Measurements from ENCODE around the gene TUT4. TPM values are rescaled to one million over a fixed set of nuclear protein-coding genes. Genes with fewer than 3 reads are reported as not detected.
"Not testable (repeated sequence)": the region's sequence is repeated elsewhere in the genome, so short reads cannot be mapped to it uniquely, and the experiment has no call there.

TUT4 gene
- total RNA-seq, 4 donors from 2014 or later, result 22.1 to 212 (median 50.0) TPM

- no peaks in the 10 kb centered on the region for H3K9me3 ChIP-seq
- no peaks in the 10 kb centered on the region for H3K36me3 ChIP-seq
- H3K4me3 ChIP-seq, result no peak overlapping the region
- no peak for TF ChIP-seq POLR2A (IDR thresholded peaks at IDR 0.05)
- no peak for TF ChIP-seq CTCF (IDR thresholded peaks at IDR 0.05)
- H3K27me3 ChIP-seq, result no peaks in the 10 kb centered on the region
- DNase-seq, result no peak
- no peak overlapping the region for H3K27ac ChIP-seq
- H3K4me1 ChIP-seq, result no peaks in the 10 kb centered on the region
These were observed 27.4 kb upstream of the TUT4 start for GRCh38 chr1:52580283-52580682.

DNA sequence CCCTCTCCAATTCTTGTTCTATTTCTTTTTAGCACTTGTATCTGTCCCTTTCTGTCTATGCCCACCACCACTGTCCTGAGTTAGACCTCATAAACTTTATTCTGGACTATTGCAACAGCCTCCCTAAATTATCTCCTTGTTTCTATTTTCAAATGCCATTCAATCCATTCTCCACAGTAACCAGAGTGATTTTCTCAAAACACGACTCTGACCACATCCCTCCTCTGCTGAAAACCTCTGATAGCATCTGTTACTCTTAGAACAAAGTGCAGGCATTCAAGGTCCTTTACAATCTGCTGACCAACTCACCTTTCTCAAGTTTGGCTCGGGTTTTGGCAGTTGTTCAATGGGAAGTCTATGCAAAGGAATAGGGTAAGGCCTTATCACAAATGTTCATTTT, 26.5 kb upstream of the TUT4 start:
- no peaks in the 10 kb centered on the region for H3K27me3 ChIP-seq
- no peaks in the 10 kb centered on the region for H3K9me3 ChIP-seq
- no peak for DNase-seq
- no peaks in the 10 kb centered on the region for H3K4me1 ChIP-seq
- no peaks in the 10 kb centered on the region for H3K36me3 ChIP-seq
- no peak overlapping the region for H3K27ac ChIP-seq
- no peak overlapping the region for H3K4me3 ChIP-seq
- TF ChIP-seq CTCF (IDR thresholded peaks at IDR 0.05) (no peak), POLR2A (IDR thresholded peaks at IDR 0.05) (no peak)

- not testable (repeated sequence) for H3K9me3 ChIP-seq, H3K4me3 ChIP-seq, H3K36me3 ChIP-seq, H3K27me3 ChIP-seq, H3K27ac ChIP-seq, H3K4me1 ChIP-seq, DNase-seq
These were observed 25.2 kb upstream of the TUT4 start for GRCh38 chr1:52578066-52578465.

DNA sequence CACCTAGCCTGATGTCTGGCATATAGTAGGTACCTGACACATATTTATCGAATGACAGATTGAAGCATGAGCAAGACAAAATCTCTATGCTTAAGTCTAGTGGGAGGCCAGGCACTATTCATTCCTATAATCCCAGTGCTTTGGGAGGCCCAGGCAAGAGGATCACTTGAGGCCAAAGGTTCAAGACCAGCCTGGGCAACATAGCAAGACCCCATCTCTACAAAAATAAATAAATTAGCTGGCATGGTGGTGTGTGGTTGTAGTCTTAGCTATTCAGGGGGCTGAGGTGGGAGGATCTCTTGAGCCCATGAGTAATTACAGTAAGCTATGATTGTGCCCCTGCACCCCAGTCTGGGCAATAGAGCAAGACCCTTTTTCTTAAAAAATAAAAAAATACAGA, 23.2 kb upstream of the TUT4 start:
- Histone ChIP-seq H3K4me1 (no peaks in the 10 kb centered on the region), H3K36me3 (no peaks in the 10 kb centered on the region), H3K27ac (no peak overlapping the region), H3K27me3 (no peaks in the 10 kb centered on the region), H3K9me3 (no peaks in the 10 kb centered on the region), H3K4me3 (no peak overlapping the region)
- DNase-seq, result no peak
- TF ChIP-seq POLR2A (IDR thresholded peaks at IDR 0.05) (no peak), CTCF (IDR thresholded peaks at IDR 0.05) (no peak)

- Histone ChIP-seq H3K4me3 (no peak overlapping the region), H3K4me1 (no peaks in the 10 kb centered on the region), H3K27ac (no peak overlapping the region), H3K27me3 (no peaks in the 10 kb centered on the region), H3K36me3 (no peaks in the 10 kb centered on the region), H3K9me3 (no peaks in the 10 kb centered on the region)
- DNase-seq, result no peak
- TF ChIP-seq CTCF (IDR thresholded peaks at IDR 0.05) (no peak), POLR2A (IDR thresholded peaks at IDR 0.05) (no peak)
These were observed 21.7 kb upstream of the TUT4 start for GRCh38 chr1:52574594-52574993.

GRCh38 chr1:52572387-52572786, 19.5 kb upstream of the TUT4 start:
- no peak for TF ChIP-seq POLR2A (IDR thresholded peaks at IDR 0.05)
- TF ChIP-seq CTCF (IDR thresholded peaks at IDR 0.05), result no peak
- Histone ChIP-seq H3K27ac (no peak overlapping the region), H3K36me3 (no peaks in the 10 kb centered on the region)

More at GRCh38 chr1:52572387-52572786, 19.5 kb upstream of the TUT4 start:
- Histone ChIP-seq H3K4me3 (no peak overlapping the region), H3K9me3 (no peaks in the 10 kb centered on the region), H3K4me1 (no peaks in the 10 kb centered on the region), H3K27me3 (no peaks in the 10 kb centered on the region)
- DNase-seq, result no peak

Measured in Peyer's patch (tissue), 4 donors.